ENCODE data around the gene LPIN1.

DNA sequence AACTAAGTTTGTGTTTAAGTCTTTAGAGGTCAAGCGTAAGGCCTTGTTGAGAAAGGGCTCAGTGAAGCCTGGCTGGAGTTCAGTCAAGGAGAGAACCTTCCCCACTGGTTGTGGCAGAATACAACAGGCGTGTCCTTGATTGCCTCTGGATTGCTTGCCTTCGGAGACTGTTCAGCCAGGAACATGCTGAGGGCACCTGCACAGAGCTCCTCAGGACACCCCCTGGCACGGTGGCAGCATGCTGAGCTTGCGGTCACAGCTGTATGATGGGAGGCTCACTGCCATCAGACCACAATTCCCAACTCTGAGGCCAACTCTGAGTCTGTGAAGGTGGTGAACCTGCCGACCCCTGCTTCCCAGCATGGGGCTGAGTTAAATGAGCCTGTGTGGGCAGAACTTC, 130.0 kb downstream of the LPIN1 start:
- TF ChIP-seq POLR2A (IDR thresholded peaks at IDR 0.05), result no peak
- TF ChIP-seq, protein P1, sequence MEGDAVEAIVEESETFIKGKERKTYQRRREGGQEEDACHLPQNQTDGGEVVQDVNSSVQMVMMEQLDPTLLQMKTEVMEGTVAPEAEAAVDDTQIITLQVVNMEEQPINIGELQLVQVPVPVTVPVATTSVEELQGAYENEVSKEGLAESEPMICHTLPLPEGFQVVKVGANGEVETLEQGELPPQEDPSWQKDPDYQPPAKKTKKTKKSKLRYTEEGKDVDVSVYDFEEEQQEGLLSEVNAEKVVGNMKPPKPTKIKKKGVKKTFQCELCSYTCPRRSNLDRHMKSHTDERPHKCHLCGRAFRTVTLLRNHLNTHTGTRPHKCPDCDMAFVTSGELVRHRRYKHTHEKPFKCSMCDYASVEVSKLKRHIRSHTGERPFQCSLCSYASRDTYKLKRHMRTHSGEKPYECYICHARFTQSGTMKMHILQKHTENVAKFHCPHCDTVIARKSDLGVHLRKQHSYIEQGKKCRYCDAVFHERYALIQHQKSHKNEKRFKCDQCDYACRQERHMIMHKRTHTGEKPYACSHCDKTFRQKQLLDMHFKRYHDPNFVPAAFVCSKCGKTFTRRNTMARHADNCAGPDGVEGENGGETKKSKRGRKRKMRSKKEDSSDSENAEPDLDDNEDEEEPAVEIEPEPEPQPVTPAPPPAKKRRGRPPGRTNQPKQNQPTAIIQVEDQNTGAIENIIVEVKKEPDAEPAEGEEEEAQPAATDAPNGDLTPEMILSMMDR (IDR thresholded peaks at IDR 0.05), result no peak
